ENCODE data around the gene MBD5. TPM values are rescaled to one million over a fixed set of nuclear protein-coding genes. Genes with fewer than 3 reads are reported as not detected.

MBD5 gene
- total and polyA plus RNA-seq, 8 donors = 32.5 to 58.0 (median 43.5) TPM

- H3K9me3 ChIP-seq = no peaks in the 10 kb centered on the region
- TF ChIP-seq CTCF (IDR thresholded peaks at IDR 0.05) = no peak
- H3K4me1 ChIP-seq = no peaks in the 10 kb centered on the region
- ATAC-seq = no peak
- intact Hi-C loops (cut with DNase I) = no loop called here
- no peaks in the 10 kb centered on the region for H3K27me3 ChIP-seq
- no peaks in the 10 kb centered on the region for H3K36me3 ChIP-seq
- H3K27ac ChIP-seq = no peak overlapping the region
- no peak overlapping the region for H3K4me3 ChIP-seq
- no peak for DNase-seq
These were observed 21.3 kb downstream of the MBD5 start for GRCh38 chr2:148042219-148042618.

GRCh38 chr2:148044322-148044721, 23.4 kb downstream of the MBD5 start:
- H3K27me3 ChIP-seq = no peaks in the 10 kb centered on the region
- H3K9me3 ChIP-seq = no peaks in the 10 kb centered on the region
- intact Hi-C loops (cut with DNase I) = no loop called here
- H3K36me3 ChIP-seq = no peaks in the 10 kb centered on the region
- no peak overlapping the region for H3K27ac ChIP-seq
- ATAC-seq (no peak), DNase-seq (no peak)
- H3K4me3 ChIP-seq = no peak overlapping the region
- no peak for TF ChIP-seq CTCF (IDR thresholded peaks at IDR 0.05)
- H3K4me1 ChIP-seq = peaks cover 0 to 4% of the 10 kb centered on the region in 2 donors

GRCh38 chr2:148046802-148047201, 25.9 kb downstream of the MBD5 start:
- Histone ChIP-seq H3K36me3 (no peaks in the 10 kb centered on the region), H3K27ac (no peak overlapping the region), H3K9me3 (no peaks in the 10 kb centered on the region), H3K4me3 (no peak overlapping the region), H3K4me1 (peaks cover 0 to 8% of the 10 kb centered on the region in 2 donors), H3K27me3 (no peaks in the 10 kb centered on the region)
- no peak for DNase-seq
- intact Hi-C loops (cut with DNase I) = no loop called here
- no peak for ATAC-seq
- no peak for TF ChIP-seq CTCF (IDR thresholded peaks at IDR 0.05)

- Histone ChIP-seq H3K4me1 (peaks cover 0 to 8% of the 10 kb centered on the region in 2 donors), H3K4me3 (no peak overlapping the region), H3K27me3 (no peaks in the 10 kb centered on the region), H3K27ac (no peak overlapping the region), H3K36me3 (no peaks in the 10 kb centered on the region), H3K9me3 (no peaks in the 10 kb centered on the region)
- no peak for TF ChIP-seq CTCF (IDR thresholded peaks at IDR 0.05)
- DNase-seq = no peak
- intact Hi-C loops (cut with DNase I) = no loop called here
- ATAC-seq = no peak
These were observed 27.8 kb downstream of the MBD5 start for GRCh38 chr2:148048475-148049221.

- ATAC-seq = peak; percentile 45
These were observed 28.4 kb downstream of the MBD5 start for GRCh38 chr2:148049284-148049683.

More at GRCh38 chr2:148049284-148049683, 28.4 kb downstream of the MBD5 start:
- Histone ChIP-seq H3K36me3 (no peaks in the 10 kb centered on the region), H3K27me3 (no peaks in the 10 kb centered on the region), H3K4me1 (peaks cover 0 to 8% of the 10 kb centered on the region in 2 donors), H3K9me3 (no peaks in the 10 kb centered on the region), H3K4me3 (no peak overlapping the region), H3K27ac (no peak overlapping the region)
- no peak for TF ChIP-seq CTCF (IDR thresholded peaks at IDR 0.05)
- intact Hi-C loops (cut with DNase I) = no loop called here
- no peak for DNase-seq
